HL-60 (cell line): Measurements from ENCODE around the gene MED28.

ENCODE experiments used
- DNase-seq, 2 experiments: peaks; one replicate each; pipeline ENCODE4 v3.0.0-alpha.2; 2010 to 2020; ENCODE audit warnings: low read depth in 1 of 2, low spot score in 1 of 2
- H3K27ac ChIP-seq: fragments of 250-450 bp; sonication (Bioruptor Pico); replicated peaks from 2 replicates; pipeline ENCODE4 v1.5.1; 2020; ENCODE audit warnings: mild to moderate bottlenecking, moderate library complexity
- H3K27me3 ChIP-seq: fragments of 250-450 bp; sonication (Bioruptor Pico); 2 replicates; pipeline ENCODE4 v1.5.1; 2021; ENCODE audit warnings: mild to moderate bottlenecking, moderate library complexity; ENCODE audit not compliant: insufficient read depth, poor library complexity, severe bottlenecking
- H3K4me3 ChIP-seq: replicated peaks from 2 replicates; pipeline ENCODE4 v1.5.1; 2011; ENCODE audit warnings: mild to moderate bottlenecking, control low read depth, low read length; ENCODE audit not compliant: insufficient read depth
- CTCF ChIP-seq: IDR thresholded peaks from one replicate; pipeline ENCODE4 v1.5.1; 2011; ENCODE audit warnings: low read length, control low read depth, inconsistent platforms; ENCODE audit not compliant: insufficient read depth
- GABPA ChIP-seq: IDR thresholded peaks from 2 replicates; pipeline ENCODE4 v1.6.1; 2012; ENCODE audit warnings: low read depth
- POLR2AphosphoS5 ChIP-seq: IDR thresholded peaks from 2 replicates; pipeline ENCODE4 v1.6.1; 2012; ENCODE audit warnings: low read depth
- SPI1 ChIP-seq: IDR thresholded peaks from 2 replicates; pipeline ENCODE4 v1.6.1; 2012; ENCODE audit warnings: low read depth, mild to moderate bottlenecking, borderline replicate concordance
- long read RNA-seq: library from polyadenylated mRNA; unstranded; transcript quantifications from one replicate; pipeline ENCODE4 v2.0.0, GENCODE V29; 2020
- TF ChIP-seq, protein P1 (sequence below): IDR thresholded peaks from 2 replicates; pipeline ENCODE4 v1.6.1; 2012; ENCODE audit warnings: low read depth; ENCODE audit not compliant: insufficient replicate concordance

Gene MED28, protein sequence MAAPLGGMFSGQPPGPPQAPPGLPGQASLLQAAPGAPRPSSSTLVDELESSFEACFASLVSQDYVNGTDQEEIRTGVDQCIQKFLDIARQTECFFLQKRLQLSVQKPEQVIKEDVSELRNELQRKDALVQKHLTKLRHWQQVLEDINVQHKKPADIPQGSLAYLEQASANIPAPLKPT
- long read RNA-seq, full-length matches to known transcripts = 529 of 553 reads
- long read RNA-seq, partial matches to known transcripts = 10 of 553 reads
- long read RNA-seq, other reads (novel, unspliced or antisense) = 14 of 553 reads

- H3K27me3 ChIP-seq = no peaks in the 10 kb centered on the region
- TF ChIP-seq SPI1 (peak; percentile 64; the same call in 1 of the 2 replicates), POLR2AphosphoS5 (peak; percentile 90), CTCF (no peak), GABPA (no peak)
- TF ChIP-seq, protein P1, sequence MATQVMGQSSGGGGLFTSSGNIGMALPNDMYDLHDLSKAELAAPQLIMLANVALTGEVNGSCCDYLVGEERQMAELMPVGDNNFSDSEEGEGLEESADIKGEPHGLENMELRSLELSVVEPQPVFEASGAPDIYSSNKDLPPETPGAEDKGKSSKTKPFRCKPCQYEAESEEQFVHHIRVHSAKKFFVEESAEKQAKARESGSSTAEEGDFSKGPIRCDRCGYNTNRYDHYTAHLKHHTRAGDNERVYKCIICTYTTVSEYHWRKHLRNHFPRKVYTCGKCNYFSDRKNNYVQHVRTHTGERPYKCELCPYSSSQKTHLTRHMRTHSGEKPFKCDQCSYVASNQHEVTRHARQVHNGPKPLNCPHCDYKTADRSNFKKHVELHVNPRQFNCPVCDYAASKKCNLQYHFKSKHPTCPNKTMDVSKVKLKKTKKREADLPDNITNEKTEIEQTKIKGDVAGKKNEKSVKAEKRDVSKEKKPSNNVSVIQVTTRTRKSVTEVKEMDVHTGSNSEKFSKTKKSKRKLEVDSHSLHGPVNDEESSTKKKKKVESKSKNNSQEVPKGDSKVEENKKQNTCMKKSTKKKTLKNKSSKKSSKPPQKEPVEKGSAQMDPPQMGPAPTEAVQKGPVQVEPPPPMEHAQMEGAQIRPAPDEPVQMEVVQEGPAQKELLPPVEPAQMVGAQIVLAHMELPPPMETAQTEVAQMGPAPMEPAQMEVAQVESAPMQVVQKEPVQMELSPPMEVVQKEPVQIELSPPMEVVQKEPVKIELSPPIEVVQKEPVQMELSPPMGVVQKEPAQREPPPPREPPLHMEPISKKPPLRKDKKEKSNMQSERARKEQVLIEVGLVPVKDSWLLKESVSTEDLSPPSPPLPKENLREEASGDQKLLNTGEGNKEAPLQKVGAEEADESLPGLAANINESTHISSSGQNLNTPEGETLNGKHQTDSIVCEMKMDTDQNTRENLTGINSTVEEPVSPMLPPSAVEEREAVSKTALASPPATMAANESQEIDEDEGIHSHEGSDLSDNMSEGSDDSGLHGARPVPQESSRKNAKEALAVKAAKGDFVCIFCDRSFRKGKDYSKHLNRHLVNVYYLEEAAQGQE = peak; percentile 68
- H3K27ac ChIP-seq = peak within 1 kb of the TSS; percentile 84
- DNase-seq = peak; percentile 87 to 95
- peak within 1 kb of the TSS; percentile 89 for H3K4me3 ChIP-seq
These were observed at the start of gene MED28 for GRCh38 chr4:17614416-17615299. TSS of gene MED28 (plus strand) at chr4:17614641. CDS start at chr4:17614655, 14 bp downstream.

GRCh38 chr4:17565846-17566245 is 48.6 kb upstream of the MED28 start:
- Histone ChIP-seq H3K27ac (no peak overlapping the region), H3K4me3 (no peak overlapping the region), H3K27me3 (no peaks in the 10 kb centered on the region)
- TF ChIP-seq, protein P1 = no peak
- TF ChIP-seq GABPA (no peak), SPI1 (no peak), CTCF (no peak), POLR2AphosphoS5 (no peak)
- DNase-seq = no peak

DNA sequence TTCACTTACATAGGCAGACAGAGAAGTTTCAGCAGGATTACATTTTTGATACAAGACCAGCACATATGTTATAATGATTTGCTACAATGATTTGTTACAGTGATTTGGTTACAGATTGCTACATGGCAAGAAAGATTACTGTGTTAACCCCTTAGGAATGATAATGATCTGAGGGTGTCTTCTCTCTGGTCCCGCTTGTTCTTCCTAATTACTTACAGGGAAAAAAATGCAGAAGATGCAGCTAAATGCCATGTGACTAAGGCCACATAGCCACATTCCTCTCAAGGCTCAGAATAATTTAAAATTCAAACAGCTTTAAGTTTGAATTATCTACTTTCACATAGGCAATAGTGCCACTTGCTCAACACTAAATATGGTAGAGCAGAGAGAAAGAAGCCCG is 47.2 kb upstream of the MED28 start:
- Histone ChIP-seq H3K27me3 (no peaks in the 10 kb centered on the region), H3K4me3 (no peak overlapping the region), H3K27ac (no peak overlapping the region)
- no peak for DNase-seq
- no peak for TF ChIP-seq SPI1
- TF ChIP-seq GABPA = no peak
- TF ChIP-seq CTCF = no peak
- no peak for TF ChIP-seq POLR2AphosphoS5
- TF ChIP-seq, protein P1 = no peak
